Activated CD8-positive, alpha-beta memory T cell treated with anti-CD3 and anti-CD28 coated beads for 1 hour (primary cell): ENCODE data around the gene SMIM12.

Experiments used
- DNase-seq, 2 donors: peaks; one replicate each; pipeline ENCODE4 v3.0.0-alpha.2; 2020; ENCODE audit warnings: low read depth in 1 of 2; ENCODE audit errors: extremely low read depth in 1 of 2

SMIM12 gene, protein sequence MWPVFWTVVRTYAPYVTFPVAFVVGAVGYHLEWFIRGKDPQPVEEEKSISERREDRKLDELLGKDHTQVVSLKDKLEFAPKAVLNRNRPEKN

DNA sequence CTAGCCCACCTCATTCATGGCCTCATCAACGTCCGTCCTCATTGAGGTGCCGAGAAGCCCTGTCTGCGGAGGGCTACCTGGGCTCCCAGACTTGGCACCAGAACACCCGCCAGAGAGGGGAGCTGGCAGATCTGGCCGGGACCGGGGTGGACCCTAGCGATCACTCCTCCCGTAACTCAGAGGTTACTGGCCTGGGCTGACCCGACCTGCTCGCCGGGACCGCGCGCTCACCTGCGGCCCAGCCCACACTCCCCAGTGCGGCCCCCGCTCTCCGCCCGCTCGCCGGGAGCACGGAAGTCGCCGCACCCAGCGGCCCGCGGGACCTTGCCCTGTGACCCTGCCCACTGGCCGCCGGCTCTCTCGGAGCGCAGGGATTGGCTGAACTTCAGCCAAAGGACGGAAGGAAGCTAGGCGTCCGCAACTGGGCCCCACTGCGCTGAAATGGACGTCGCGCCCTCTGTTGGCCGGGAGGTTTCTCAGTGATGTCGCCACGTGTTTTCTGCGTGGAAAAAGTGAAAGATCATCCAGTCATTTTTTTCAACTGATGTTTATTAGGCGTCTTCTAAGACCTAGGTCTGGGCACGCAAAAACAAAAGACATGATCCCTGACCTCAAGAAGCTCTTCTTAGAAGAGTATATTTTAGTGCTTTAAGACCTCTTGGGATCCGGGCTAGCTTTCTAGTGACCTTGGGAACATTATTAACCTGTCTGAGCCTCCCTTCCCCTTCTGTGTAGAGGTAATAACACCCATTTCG is at the start of gene SMIM12:
Gene SMIM12, minus strand, starts transcription at position 304 of the 755 bp plus-strand sequence. CDS start 3,772 bp downstream, outside the sequence.
- DNase-seq: peak; percentile 77 to 83

DNA sequence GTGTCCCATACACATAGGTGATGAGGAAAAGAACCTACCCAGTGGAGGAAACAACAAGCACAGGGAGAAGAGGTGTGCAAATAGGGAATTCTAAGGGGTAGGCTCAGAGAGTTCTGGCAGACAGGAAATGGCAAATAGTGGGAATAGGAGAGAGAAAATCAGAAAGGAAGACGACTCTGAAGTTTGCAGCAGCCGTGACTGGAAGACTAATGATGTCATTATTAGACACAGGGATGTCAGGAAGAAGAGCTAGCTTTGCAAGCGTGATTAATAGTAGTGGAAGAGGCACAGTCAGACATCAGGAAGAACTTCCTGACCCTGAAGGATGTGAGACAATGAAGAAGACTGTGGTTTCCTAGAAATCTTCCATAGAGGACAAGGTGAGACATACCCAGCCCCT is 48.8 kb upstream of the SMIM12 start:
- DNase-seq: no peak

- no peak for DNase-seq
Observed at GRCh38 chr1:34907487-34908090, 48.0 kb upstream of the SMIM12 start.

- DNase-seq: no peak
Observed at GRCh38 chr1:34906756-34907155, 47.2 kb upstream of the SMIM12 start.

DNA sequence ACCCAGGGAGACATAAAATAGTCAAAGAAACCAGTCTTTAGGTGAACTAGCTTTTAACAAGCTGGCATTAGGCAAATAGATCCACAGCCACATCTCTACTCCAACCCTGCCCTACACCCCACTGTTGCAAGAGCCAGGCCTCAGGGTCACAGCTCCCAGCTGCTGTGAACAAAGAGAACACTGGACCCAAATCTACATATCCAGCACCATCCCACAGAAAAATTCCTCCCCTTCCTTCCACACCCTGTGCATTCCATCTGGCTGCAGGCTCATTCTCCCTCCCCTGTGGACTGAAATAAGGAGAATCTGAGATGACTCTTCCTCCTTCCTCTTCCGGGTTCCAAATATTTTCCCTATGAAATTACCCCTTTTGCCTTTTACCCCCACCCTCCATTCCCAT is 46.7 kb upstream of the SMIM12 start:
- no peak for DNase-seq

DNA sequence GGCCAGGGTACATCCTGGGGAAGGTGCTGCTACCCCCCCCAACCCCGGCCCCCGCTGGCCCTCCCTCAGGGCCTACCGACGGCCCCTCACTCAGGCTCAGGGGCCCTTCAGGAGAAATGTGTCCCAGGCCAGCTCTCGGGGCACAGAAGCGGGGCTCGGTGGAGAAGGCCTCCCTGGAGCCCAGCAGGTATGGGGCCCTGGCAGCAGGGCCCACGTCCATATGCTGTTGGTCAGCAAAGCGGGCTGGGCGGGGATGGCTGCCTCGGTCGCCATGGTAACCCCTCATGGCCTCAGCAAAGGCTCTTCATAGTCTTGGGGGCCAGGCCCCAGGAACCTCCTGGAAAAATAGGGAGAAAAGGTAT is 45.5 kb upstream of the SMIM12 start:
- no peak for DNase-seq

GRCh38 chr1:34904236-34905097 is 44.9 kb upstream of the SMIM12 start:
- DNase-seq: no peak

DNA sequence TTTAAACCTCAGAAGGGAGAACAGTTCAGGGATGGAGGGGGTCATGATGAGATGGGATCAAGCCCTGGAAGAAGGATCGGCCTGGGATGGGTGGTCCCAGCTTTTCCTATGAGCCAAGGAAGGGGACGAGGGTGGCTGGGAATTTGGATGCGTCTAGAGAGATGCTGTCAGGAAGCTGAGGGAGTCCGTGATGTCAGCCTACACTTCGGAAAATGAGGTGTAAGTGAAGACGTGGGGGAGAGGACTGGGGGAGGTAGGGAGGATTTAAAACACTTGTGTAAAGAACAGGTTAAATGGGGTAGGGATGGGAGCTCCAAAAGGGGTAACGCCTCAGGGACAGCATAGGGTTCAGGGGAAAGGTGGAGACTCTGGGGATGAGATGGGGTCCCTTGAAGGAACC is 42.4 kb upstream of the SMIM12 start:
- no peak for DNase-seq

DNA sequence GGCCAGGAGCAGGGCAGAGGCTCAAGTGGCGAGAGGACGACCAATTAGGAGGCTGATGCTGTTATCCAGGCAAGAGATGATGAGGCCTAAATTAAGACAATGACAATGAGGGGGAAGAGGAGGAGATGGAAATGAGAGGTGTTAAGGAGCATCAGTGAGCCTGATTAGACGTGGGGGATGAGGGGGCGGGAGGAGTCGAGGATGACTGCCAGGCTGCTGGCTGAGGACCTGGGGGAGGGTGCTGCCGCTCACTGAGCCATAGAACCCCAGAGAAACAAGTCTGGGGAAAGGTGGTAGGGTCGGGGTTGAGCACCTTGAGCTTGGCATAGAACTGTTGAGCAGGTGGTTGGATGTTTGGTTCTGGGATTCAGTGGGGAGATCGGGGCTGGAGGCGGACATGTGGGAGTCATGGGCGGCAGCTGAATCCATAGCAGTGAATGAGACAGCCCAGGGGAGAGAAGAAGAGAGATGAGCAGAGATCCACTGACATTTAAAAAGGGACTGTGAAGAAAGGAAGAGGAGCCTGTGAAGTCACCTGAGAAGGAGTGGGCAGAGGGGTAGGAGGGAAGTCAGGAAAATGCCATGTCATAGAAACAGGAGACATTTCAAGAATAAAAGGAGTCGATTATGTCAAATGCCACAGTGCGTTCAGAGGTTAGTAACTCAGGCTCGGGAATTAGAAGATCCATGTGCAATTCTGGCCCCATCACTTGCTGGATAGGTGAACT is 41.4 kb upstream of the SMIM12 start:
- DNase-seq: no peak

GRCh38 chr1:34899906-34900305 is 40.4 kb upstream of the SMIM12 start:
- DNase-seq: no peak

GRCh38 chr1:34899471-34899870 is 39.9 kb upstream of the SMIM12 start:
- DNase-seq: no peak

- DNase-seq: no peak
Observed at GRCh38 chr1:34898330-34898761, 38.8 kb upstream of the SMIM12 start.

- no peak for DNase-seq
Observed at GRCh38 chr1:34896612-34897011, 37.1 kb upstream of the SMIM12 start.

DNA sequence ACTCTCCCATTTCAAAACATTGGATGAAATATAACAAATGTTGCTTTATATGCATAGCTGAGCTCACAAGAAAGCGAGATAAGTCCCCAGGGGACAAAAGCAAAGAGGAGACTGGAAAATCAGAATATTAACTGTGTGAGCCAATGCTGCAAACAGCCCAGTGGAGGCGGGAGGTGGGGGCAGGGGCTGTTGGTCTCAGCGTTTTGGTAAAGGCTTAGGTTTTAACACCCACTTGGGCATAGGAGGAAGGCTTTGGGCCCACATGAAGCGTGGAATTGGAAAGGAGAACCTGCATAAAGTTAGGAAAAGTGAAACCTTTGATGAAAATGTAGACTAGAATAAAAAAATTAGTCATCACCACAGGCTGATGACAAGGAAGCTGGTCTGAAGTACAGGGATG is 30.2 kb upstream of the SMIM12 start:
- DNase-seq: no peak

GRCh38 chr1:34887593-34887992 is 28.0 kb upstream of the SMIM12 start:
- DNase-seq: no peak

DNA sequence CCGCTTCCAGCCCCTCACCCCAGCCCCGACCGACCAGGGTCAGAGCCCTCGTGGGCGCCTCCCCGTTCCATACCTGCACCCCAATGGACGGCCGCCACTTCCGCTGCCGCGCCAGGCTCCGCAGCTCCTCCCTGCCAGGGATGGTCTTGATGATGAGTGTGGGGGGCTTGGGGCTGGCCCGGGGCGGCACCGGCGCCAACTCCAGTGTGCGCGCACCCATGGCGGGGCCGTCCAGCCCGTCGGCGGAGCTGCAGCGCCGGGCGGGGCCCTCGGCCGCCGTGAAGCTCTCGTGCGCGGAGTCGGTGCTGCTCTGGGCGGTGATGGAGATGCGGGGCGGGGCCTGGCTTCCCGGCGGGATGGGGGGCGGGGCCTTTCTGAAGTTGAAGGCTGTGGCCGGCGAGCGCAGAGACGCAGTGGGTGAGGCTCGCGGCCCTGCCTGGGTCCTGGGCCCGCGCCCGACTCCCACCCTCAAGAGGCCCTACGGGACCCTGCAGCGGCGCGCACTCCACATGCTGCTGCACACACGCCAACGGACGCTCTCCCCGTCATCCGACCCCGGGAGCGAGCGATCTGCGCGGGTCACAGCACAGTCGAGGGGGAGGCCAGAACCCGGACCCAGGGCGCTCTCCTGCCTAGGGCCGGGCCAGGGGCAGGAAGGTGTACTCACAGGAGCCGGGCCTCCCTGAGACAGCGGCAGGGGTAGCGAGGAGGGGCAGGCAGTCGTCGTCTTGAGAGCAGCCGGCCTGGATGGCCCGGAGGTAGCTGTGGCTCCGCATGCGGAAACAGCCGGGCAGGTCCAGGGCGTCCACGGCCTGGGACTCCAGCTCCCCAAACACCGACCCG is 26.1 kb upstream of the SMIM12 start:
- DNase-seq: peak; percentile 10 to 29

GRCh38 chr1:34884961-34885360 is 25.4 kb upstream of the SMIM12 start:
- DNase-seq: no peak

- no peak for DNase-seq
Observed at GRCh38 chr1:34884536-34884935, 25.0 kb upstream of the SMIM12 start.

DNA sequence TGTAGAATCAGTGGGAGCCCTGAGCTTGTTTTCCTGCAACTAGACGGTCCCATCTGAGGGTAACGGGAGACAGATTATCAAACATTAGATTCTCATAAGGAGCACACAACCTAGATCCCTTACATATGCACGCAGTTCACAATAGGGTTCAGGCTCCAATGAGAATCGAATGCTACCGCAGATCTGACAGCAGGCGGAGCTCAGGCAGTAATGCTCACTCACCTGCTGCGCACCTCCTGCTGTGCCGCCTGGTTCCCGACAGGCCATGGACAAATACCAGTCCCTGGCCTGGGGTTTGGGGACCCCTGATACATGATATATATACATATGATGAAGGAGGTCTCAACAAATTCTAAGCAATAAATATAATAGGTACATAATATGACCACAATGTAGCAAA is 19.7 kb upstream of the SMIM12 start:
- no peak for DNase-seq

GRCh38 chr1:34876406-34876805 is 16.9 kb upstream of the SMIM12 start:
- DNase-seq: no peak
